ENCODE measurements around the gene EXOC1L. TPM values are rescaled to one million over a fixed set of nuclear protein-coding genes. Genes with fewer than 3 reads are reported as not detected.

EXOC1L gene
- total RNA-seq, 1 donor from 2014 or later: not detected

DNA sequence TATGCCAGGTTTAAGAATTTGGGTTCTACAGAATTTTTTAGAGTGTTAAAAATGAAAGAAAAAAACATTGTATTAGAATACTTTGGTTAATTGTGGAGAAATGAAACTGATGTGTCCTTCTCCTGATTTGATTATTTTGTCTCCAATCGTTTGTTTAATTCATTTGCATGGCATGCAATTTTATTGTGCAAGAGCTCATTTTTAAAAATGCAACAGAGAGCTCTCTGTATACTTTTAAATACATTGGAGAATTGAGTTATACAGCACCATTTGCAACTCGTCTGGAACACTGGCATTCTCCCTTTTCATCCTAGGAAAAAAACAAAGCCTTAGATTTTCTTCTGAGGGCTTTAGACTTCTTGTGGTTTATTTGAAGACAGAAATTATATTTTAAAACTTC is 689 bp downstream of the EXOC1L start:
- TF ChIP-seq, protein P1, sequence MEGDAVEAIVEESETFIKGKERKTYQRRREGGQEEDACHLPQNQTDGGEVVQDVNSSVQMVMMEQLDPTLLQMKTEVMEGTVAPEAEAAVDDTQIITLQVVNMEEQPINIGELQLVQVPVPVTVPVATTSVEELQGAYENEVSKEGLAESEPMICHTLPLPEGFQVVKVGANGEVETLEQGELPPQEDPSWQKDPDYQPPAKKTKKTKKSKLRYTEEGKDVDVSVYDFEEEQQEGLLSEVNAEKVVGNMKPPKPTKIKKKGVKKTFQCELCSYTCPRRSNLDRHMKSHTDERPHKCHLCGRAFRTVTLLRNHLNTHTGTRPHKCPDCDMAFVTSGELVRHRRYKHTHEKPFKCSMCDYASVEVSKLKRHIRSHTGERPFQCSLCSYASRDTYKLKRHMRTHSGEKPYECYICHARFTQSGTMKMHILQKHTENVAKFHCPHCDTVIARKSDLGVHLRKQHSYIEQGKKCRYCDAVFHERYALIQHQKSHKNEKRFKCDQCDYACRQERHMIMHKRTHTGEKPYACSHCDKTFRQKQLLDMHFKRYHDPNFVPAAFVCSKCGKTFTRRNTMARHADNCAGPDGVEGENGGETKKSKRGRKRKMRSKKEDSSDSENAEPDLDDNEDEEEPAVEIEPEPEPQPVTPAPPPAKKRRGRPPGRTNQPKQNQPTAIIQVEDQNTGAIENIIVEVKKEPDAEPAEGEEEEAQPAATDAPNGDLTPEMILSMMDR (IDR thresholded peaks at IDR 0.05): no peak
- no peak overlapping the region for H3K4me3 Mint-ChIP-seq (ENCODE audit: unreplicated experiment)
- no peak for DNase-seq (ENCODE audit: extremely low spot score, unreplicated experiment)
- no peaks in the 10 kb centered on the region for H3K36me3 Mint-ChIP-seq (ENCODE audit: unreplicated experiment)
- H3K9me3 Mint-ChIP-seq (ENCODE audit: unreplicated experiment): no peaks in the 10 kb centered on the region
- H3K27ac Mint-ChIP-seq (ENCODE audit: unreplicated experiment): no peak overlapping the region
- H3K4me1 Mint-ChIP-seq (ENCODE audit: unreplicated experiment): peaks cover 6% of the 10 kb centered on the region
- H3K27me3 Mint-ChIP-seq (ENCODE audit: unreplicated experiment): peaks cover 51% of the 10 kb centered on the region

DNA sequence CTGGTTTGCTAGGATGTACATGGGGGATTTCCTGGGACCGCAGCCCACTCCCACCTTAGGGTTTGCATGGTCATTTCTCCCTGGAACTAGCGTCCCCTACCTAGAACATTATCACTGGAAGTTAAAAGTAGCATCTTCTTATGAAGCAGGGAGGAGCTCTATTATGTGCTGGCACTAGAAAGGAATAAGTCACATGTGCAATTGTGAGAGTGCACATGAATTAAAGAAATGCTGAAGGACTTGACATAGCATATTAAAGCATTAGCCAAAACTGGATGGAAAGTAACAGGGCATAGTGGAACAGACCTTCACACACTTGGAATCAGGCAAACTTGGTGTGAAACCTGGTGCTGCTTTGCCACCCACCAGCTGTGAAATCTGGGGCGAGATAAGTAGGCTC is 2.7 kb downstream of the EXOC1L start:
- no peak for DNase-seq (ENCODE audit: extremely low spot score, unreplicated experiment)
- TF ChIP-seq, protein P1 (IDR thresholded peaks at IDR 0.05): no peak
- Mint-ChIP-seq H3K27ac (ENCODE audit: unreplicated experiment) (no peak overlapping the region), H3K9me3 (ENCODE audit: unreplicated experiment) (no peaks in the 10 kb centered on the region), H3K4me3 (ENCODE audit: unreplicated experiment) (no peak overlapping the region), H3K36me3 (ENCODE audit: unreplicated experiment) (no peaks in the 10 kb centered on the region), H3K27me3 (ENCODE audit: unreplicated experiment) (peaks cover 53% of the 10 kb centered on the region), H3K4me1 (ENCODE audit: unreplicated experiment) (peaks cover 6% of the 10 kb centered on the region)

DNA sequence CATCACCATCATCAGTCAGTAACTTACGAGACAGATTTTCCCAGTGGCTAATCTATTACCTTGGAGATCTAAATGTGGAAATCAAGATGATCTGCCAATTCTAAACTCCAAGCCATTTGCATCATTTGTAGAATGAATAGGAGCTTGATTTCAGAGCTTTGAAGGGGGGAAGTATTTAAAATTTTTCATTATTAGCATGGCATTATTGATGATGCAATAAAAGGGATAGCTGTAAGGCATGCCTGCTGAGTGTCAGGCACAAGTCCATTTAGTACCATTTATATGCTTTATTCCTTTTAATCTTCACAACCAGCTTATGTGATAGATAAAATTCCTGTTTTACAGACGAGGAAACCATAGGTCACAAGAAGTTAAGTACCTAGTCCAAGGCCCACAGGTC is 5.3 kb downstream of the EXOC1L start:
- Mint-ChIP-seq H3K27ac (ENCODE audit: unreplicated experiment) (no peak overlapping the region), H3K27me3 (ENCODE audit: unreplicated experiment) (peaks cover 57% of the 10 kb centered on the region), H3K36me3 (ENCODE audit: unreplicated experiment) (no peaks in the 10 kb centered on the region), H3K4me3 (ENCODE audit: unreplicated experiment) (no peak overlapping the region), H3K9me3 (ENCODE audit: unreplicated experiment) (no peaks in the 10 kb centered on the region), H3K4me1 (ENCODE audit: unreplicated experiment) (no peaks in the 10 kb centered on the region)
- TF ChIP-seq, protein P1 (IDR thresholded peaks at IDR 0.05): no peak
- no peak for DNase-seq (ENCODE audit: extremely low spot score, unreplicated experiment)

DNA sequence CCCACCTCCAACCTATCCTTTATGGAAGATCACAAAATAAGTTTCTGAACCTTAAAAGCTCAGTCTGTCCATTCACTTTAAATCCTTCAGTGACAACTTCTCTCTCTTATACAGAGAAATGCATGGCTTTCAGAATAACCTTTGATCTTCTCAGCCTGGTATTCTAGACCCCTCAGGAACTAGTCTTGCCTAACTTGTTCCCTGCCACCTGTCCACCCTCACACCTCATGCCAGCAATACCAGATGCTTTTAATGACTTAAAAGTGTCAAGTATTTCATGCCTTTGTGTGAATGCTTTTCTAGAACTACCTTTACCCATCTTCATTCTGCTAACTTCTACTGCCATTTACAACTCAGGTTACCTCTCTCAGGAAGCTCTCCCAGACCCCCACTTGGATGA is 7.4 kb downstream of the EXOC1L start:
- Mint-ChIP-seq H3K27me3 (ENCODE audit: unreplicated experiment) (peaks cover 65% of the 10 kb centered on the region), H3K27ac (ENCODE audit: unreplicated experiment) (no peak overlapping the region), H3K4me3 (ENCODE audit: unreplicated experiment) (no peak overlapping the region), H3K9me3 (ENCODE audit: unreplicated experiment) (no peaks in the 10 kb centered on the region), H3K4me1 (ENCODE audit: unreplicated experiment) (no peaks in the 10 kb centered on the region), H3K36me3 (ENCODE audit: unreplicated experiment) (no peaks in the 10 kb centered on the region)
- TF ChIP-seq, protein P1 (IDR thresholded peaks at IDR 0.05): no peak
- DNase-seq (ENCODE audit: extremely low spot score, unreplicated experiment): no peak

DNA sequence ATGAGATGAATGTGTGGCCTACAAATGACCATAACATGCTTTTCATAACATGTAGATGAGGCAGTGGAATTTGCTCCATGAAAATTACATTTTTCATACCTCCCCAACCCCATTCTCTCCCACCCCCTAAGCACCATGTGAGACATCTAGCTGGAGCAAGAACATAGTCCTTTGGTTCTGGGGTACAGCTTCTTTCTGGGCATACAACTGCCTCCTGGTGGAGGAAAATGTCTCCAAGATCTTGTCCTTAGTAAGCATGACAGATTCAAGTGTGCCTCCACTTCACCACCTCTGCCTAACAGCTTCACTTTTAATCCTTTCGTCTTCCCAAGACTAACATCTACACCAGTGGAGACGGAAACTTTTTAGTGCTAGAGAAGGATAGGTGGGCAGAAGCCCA is 8.0 kb downstream of the EXOC1L start:
- peaks cover 66% of the 10 kb centered on the region for H3K27me3 Mint-ChIP-seq (ENCODE audit: unreplicated experiment)

More for the DNA sequence above, 8.0 kb downstream of the EXOC1L start:
- TF ChIP-seq, protein P1 (IDR thresholded peaks at IDR 0.05): no peak
- Mint-ChIP-seq H3K4me1 (ENCODE audit: unreplicated experiment) (no peaks in the 10 kb centered on the region), H3K36me3 (ENCODE audit: unreplicated experiment) (no peaks in the 10 kb centered on the region), H3K9me3 (ENCODE audit: unreplicated experiment) (no peaks in the 10 kb centered on the region), H3K27ac (ENCODE audit: unreplicated experiment) (no peak overlapping the region), H3K4me3 (ENCODE audit: unreplicated experiment) (no peak overlapping the region)
- no peak for DNase-seq (ENCODE audit: extremely low spot score, unreplicated experiment)

Measured in osteocyte (in vitro differentiated cells).